SK-N-SH treated with all-trans-retinoic acid at 6 μM for 48 hours (cell line): ENCODE measurements around the gene PNKD.

Experiments used
- ATAC-seq: fragments of 200-7000 bp; cut with Tn5 transposase; 3 replicates; pipeline ENCODE4 v1.9.1; 2020; ENCODE audit warnings: mild to moderate bottlenecking, moderate library complexity
- ARNTL ChIP-seq: fragments of 450-650 bp; formaldehyde crosslinking; IDR thresholded peaks from 2 replicates; pipeline ENCODE4 v1.5.0; 2020; ENCODE audit warnings: low read depth, mild to moderate bottlenecking, moderate library complexity, borderline replicate concordance
- GLIS3 ChIP-seq: fragments of 250-450 bp; sonication (Bioruptor Pico); IDR thresholded peaks from 2 replicates; pipeline ENCODE4 v1.5.0; 2020; ENCODE audit warnings: mild to moderate bottlenecking, moderate library complexity
- ISL1 ChIP-seq: fragments of 250-450 bp; sonication (Bioruptor Pico); IDR thresholded peaks from 2 replicates; pipeline ENCODE4 v2.1.2; 2022; ENCODE audit warnings: mild to moderate bottlenecking, moderate library complexity
- PATZ1 ChIP-seq: fragments of 250-450 bp; sonication (Bioruptor Pico); IDR thresholded peaks from 2 replicates; pipeline ENCODE4 v1.8.0; 2020; ENCODE audit warnings: mild to moderate bottlenecking, moderate library complexity, borderline replicate concordance
- POU6F1 ChIP-seq: fragments of 250-450 bp; sonication (Bioruptor Pico); IDR thresholded peaks from 2 replicates; pipeline ENCODE4 v1.8.0; 2021; ENCODE audit warnings: low read depth, mild to moderate bottlenecking, moderate library complexity, borderline replicate concordance
- ZC3H10 ChIP-seq: fragments of 250-450 bp; sonication (Bioruptor Pico); IDR thresholded peaks from 2 replicates; pipeline ENCODE4 v1.5.1; 2021; ENCODE audit warnings: mild to moderate bottlenecking, moderate library complexity
- ZNF70 ChIP-seq: fragments of 450-650 bp; formaldehyde crosslinking; IDR thresholded peaks from 2 replicates; pipeline ENCODE4 v1.5.0; 2020; ENCODE audit warnings: mild to moderate bottlenecking, moderate library complexity
- TF ChIP-seq, protein P1 (sequence below): fragments of 250-450 bp; sonication (Bioruptor Pico); IDR thresholded peaks from 2 replicates; pipeline ENCODE4 v1.5.1; 2020; ENCODE audit warnings: low read depth, mild to moderate bottlenecking, moderate library complexity

Gene PNKD

GRCh38 chr2:218395826-218396687, 125.7 kb downstream of the PNKD start:
- no peak for TF ChIP-seq ISL1 (CRISPR knock-in tag)
- TF ChIP-seq ZC3H10 (CRISPR knock-in tag): no peak
- TF ChIP-seq, protein P1, sequence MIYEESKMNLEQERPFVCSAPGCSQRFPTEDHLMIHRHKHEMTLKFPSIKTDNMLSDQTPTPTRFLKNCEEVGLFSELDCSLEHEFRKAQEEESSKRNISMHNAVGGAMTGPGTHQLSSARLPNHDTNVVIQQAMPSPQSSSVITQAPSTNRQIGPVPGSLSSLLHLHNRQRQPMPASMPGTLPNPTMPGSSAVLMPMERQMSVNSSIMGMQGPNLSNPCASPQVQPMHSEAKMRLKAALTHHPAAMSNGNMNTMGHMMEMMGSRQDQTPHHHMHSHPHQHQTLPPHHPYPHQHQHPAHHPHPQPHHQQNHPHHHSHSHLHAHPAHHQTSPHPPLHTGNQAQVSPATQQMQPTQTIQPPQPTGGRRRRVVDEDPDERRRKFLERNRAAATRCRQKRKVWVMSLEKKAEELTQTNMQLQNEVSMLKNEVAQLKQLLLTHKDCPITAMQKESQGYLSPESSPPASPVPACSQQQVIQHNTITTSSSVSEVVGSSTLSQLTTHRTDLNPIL: no peak
- peak; percentile 81; the same call in 1 of the 2 replicates for TF ChIP-seq PATZ1 (CRISPR knock-in tag)
- no peak for TF ChIP-seq ZNF70 (CRISPR knock-in tag)
- TF ChIP-seq GLIS3: no peak
- peak; percentile 75; the same call in 1 of the 2 replicates for TF ChIP-seq POU6F1 (CRISPR knock-in tag)
- TF ChIP-seq ARNTL (CRISPR knock-in tag): no peak
- ATAC-seq: peak; percentile 70
